T-helper 17 cell (primary cell): ENCODE results near the gene ATF5. TPM values are rescaled to one million over a fixed set of nuclear protein-coding genes. Genes with fewer than 3 reads are reported as not detected.

Experiments
- ATAC-seq: fragments of 150-1000 bp; cut with Tn5 transposase; 2 replicates; pipeline ENCODE4 v1.10.0; 2021; ENCODE audit warnings: mild to moderate bottlenecking, moderate library complexity
- DNase-seq, 3 donors: peaks; one replicate each; pipeline versions ENCODE4 v3.0.0 to v3.0.0-alpha.2; 2020 to 2021
- H3K9me3 ChIP-seq: one replicate; pipeline ENCODE4 v1.7.0; 2013; ENCODE audit warnings: low read length, mild to moderate bottlenecking; ENCODE audit not compliant: control insufficient read depth, poor library complexity, severe bottlenecking
- H3K27ac Mint-ChIP-seq: one replicate; pipeline ENCODE4 v1.8.0; 2022; ENCODE audit warnings: mild to moderate bottlenecking, moderate library complexity, mixed read lengths
- H3K27me3 Mint-ChIP-seq: one replicate; pipeline ENCODE4 v1.8.0; 2022; ENCODE audit warnings: mixed read lengths
- H3K36me3 Mint-ChIP-seq: one replicate; pipeline ENCODE4 v1.8.0; 2022; ENCODE audit warnings: low read depth, mixed read lengths
- H3K4me1 Mint-ChIP-seq: one replicate; pipeline ENCODE4 v1.8.0; 2022; ENCODE audit warnings: mild to moderate bottlenecking, mixed read lengths
- H3K4me3 Mint-ChIP-seq: one replicate; pipeline ENCODE4 v1.8.0; 2022; ENCODE audit warnings: mild to moderate bottlenecking, moderate library complexity, mixed read lengths
- total RNA-seq, 4 donors: library from RNA in 2 of 4; stranded (reverse) in 2 of 4; gene quantifications; one replicate each; pipeline ENCODE4 v1.2.3 and lab custom pipeline; 2022 to 2026

Gene ATF5
- total RNA-seq, 2 donors from 2014 or later, result 31.8 to 36.0 TPM

GRCh38 chr19:49907745-49908446 is 21.1 kb upstream of the ATF5 start:
- H3K36me3 Mint-ChIP-seq, result peaks cover 2% of the 10 kb centered on the region
- H3K9me3 ChIP-seq, result no peaks in the 10 kb centered on the region
- ATAC-seq (no peak), DNase-seq (no peak)
- no peak overlapping the region for H3K4me3 Mint-ChIP-seq
- no peak overlapping the region for H3K27ac Mint-ChIP-seq
- peaks cover 27% of the 10 kb centered on the region for H3K4me1 Mint-ChIP-seq
- H3K27me3 Mint-ChIP-seq, result no peaks in the 10 kb centered on the region

DNA sequence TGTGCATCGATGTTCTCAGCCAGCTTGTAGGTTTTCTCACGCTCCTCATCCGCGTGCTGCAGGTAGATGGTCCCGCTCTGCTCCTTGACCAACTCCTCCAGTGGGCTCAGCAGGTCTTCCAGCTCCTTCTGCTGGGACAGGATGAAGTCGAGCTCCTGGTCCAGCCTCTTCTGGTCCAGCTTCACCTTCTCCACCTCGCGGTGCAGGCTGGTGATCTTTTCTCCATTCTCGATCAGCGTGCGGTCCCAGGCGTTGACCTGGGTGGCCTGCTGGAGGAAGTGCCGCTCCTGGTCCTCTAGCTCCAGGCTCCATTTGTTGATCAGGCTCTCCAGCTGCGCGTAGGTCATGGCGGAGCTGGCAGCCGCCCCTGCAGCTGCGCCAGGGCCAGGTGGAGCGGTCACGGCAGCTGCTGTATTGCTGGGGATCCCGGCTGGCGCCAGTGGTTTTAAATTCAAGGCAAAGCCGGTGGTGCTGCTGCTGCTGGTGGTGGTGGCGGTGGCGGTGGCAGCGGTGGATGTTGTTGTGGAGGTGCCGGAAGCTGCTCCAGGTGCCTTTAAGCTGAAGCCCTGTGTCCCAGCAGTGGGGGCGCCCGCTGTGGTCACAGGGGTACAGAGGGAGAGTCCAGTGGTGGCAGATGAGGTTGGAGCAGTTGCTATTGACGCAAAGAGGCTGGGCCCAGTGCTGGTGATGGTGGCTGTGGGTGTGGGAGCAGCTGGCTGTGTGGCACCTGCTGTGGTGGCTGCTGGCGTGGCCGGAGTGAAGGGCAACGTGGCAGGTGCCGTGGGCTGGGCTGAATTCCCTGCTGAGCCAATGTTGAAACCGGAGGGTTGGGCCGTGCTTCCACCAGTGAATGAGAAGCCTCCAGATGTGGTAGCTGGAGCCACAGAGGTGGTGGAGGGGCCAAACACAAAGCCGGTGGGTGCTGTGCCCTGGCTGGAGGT is 20.3 kb upstream of the ATF5 start:
- Mint-ChIP-seq H3K4me3 (no peak overlapping the region), H3K27ac (peak overlapping the region; percentile 57), H3K4me1 (peaks cover 35% of the 10 kb centered on the region), H3K27me3 (no peaks in the 10 kb centered on the region), H3K36me3 (peaks cover 2% of the 10 kb centered on the region)
- no peaks in the 10 kb centered on the region for H3K9me3 ChIP-seq
- no peak for ATAC-seq
- no peak for DNase-seq

DNA sequence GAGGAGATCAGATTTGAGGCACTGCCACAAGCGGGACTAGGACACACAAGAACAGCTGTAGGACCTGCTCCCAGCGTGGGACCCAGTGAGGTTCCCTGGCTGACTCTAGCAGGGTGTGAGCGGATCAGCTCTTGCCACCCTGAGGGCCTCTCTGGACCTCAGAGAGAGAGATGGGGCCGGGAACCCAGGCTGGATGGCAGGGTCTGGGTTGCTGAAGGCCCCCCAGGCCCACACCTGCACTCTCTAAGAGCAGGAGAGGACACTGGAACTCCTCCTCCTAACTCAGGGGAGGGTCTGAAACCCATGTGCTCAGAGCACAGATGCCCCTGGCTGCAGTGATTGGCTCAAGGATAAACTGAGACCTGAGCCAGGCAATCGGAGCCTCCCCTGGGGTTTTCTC is 18.8 kb upstream of the ATF5 start:
- DNase-seq, result no peak
- H3K9me3 ChIP-seq, result no peaks in the 10 kb centered on the region
- Mint-ChIP-seq H3K4me3 (no peak overlapping the region), H3K27me3 (no peaks in the 10 kb centered on the region), H3K27ac (no peak overlapping the region), H3K4me1 (peaks cover 39% of the 10 kb centered on the region), H3K36me3 (peaks cover 2% of the 10 kb centered on the region)
- ATAC-seq, result no peak

GRCh38 chr19:49911381-49912145 is 17.4 kb upstream of the ATF5 start:
- no peaks in the 10 kb centered on the region for H3K27me3 Mint-ChIP-seq
- peak overlapping the region; percentile 78 for H3K4me3 Mint-ChIP-seq
- no peaks in the 10 kb centered on the region for H3K9me3 ChIP-seq
- H3K4me1 Mint-ChIP-seq, result peaks cover 40% of the 10 kb centered on the region
- H3K27ac Mint-ChIP-seq, result peak overlapping the region; percentile 97
- H3K36me3 Mint-ChIP-seq, result peaks cover 6% of the 10 kb centered on the region
- ATAC-seq (peak; percentile 80), DNase-seq (no peak)

GRCh38 chr19:49912965-49913685 is 15.9 kb upstream of the ATF5 start:
- no peak for ATAC-seq
- Mint-ChIP-seq H3K27ac (peak overlapping the region; percentile 97), H3K27me3 (no peaks in the 10 kb centered on the region), H3K4me3 (no peak overlapping the region), H3K4me1 (peaks cover 36% of the 10 kb centered on the region), H3K36me3 (peaks cover 6% of the 10 kb centered on the region)
- no peaks in the 10 kb centered on the region for H3K9me3 ChIP-seq
- DNase-seq, result no peak

DNA sequence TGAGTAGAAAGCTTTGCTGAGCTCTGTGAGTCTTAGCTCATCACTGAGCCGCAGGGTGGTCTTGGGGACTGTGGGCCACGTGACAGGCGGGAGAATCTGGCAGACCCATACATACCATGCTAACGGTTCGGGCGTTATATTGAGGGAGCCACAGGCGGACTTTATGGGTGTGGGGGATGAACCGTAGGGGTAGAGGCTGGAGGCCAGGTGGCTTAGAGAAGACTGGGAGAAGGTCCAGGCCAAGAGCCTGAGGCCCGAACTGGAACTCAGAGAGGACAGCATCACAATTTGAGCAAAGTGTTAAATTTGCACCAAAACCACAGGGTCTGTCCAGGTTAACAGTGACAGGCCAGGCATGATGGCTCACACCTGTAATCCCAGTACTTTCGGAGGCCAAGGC is 15.3 kb upstream of the ATF5 start:
- no peaks in the 10 kb centered on the region for H3K27me3 Mint-ChIP-seq

GRCh38 chr19:49915271-49915670 is 13.7 kb upstream of the ATF5 start:
- H3K9me3 ChIP-seq, result no peaks in the 10 kb centered on the region
- ATAC-seq (no peak), DNase-seq (no peak)
- H3K27me3 Mint-ChIP-seq, result no peaks in the 10 kb centered on the region
- peaks cover 6% of the 10 kb centered on the region for H3K36me3 Mint-ChIP-seq
- no peak overlapping the region for H3K4me3 Mint-ChIP-seq
- H3K27ac Mint-ChIP-seq, result peak overlapping the region; percentile 84
- peaks cover 40% of the 10 kb centered on the region for H3K4me1 Mint-ChIP-seq

More for the DNA sequence above, 15.3 kb upstream of the ATF5 start:
- Mint-ChIP-seq H3K27ac (peak overlapping the region; percentile 97), H3K4me3 (no peak overlapping the region), H3K36me3 (peaks cover 6% of the 10 kb centered on the region), H3K4me1 (peaks cover 35% of the 10 kb centered on the region)
- ATAC-seq (no peak), DNase-seq (no peak)
- H3K9me3 ChIP-seq, result no peaks in the 10 kb centered on the region

- H3K27ac Mint-ChIP-seq, result peak overlapping the region; percentile 67
- H3K36me3 Mint-ChIP-seq, result peaks cover 6% of the 10 kb centered on the region
Observed at GRCh38 chr19:49916839-49917733, 11.9 kb upstream of the ATF5 start.

DNA sequence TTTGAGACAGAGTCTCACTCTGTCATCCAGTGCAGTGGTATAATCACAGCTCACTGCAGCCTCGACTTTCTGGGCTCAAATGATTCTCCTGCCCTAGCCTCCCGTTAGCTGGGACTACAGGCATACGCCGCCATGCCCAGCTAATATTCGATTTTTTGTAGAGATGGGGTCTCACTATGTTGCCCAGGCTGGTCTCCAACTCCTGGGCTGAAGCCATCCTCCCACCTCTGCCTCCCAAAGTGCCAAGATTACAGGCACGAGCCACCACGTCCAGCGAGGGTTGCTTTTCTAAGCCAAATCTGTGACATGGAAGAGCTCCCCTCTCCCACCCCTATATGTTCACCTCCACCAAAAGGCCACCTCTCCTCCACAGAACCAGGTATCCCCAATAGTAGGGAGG is 10.9 kb upstream of the ATF5 start:
- ATAC-seq (no peak), DNase-seq (no peak)
- no peaks in the 10 kb centered on the region for H3K9me3 ChIP-seq
- no peak overlapping the region for H3K4me3 Mint-ChIP-seq
- no peaks in the 10 kb centered on the region for H3K27me3 Mint-ChIP-seq
- H3K4me1 Mint-ChIP-seq, result peaks cover 38% of the 10 kb centered on the region
- H3K36me3 Mint-ChIP-seq, result peaks cover 4% of the 10 kb centered on the region
- peak overlapping the region; percentile 78 for H3K27ac Mint-ChIP-seq

More at GRCh38 chr19:49916839-49917733, 11.9 kb upstream of the ATF5 start:
- DNase-seq (no peak), ATAC-seq (no peak)
- H3K4me3 Mint-ChIP-seq, result no peak overlapping the region
- H3K4me1 Mint-ChIP-seq, result peaks cover 39% of the 10 kb centered on the region
- H3K9me3 ChIP-seq, result no peaks in the 10 kb centered on the region
- H3K27me3 Mint-ChIP-seq, result no peaks in the 10 kb centered on the region

- Mint-ChIP-seq H3K27me3 (no peaks in the 10 kb centered on the region), H3K27ac (peak overlapping the region; percentile 90), H3K4me3 (peak overlapping the region; percentile 64), H3K36me3 (no peaks in the 10 kb centered on the region), H3K4me1 (peaks cover 30% of the 10 kb centered on the region)
- H3K9me3 ChIP-seq, result no peaks in the 10 kb centered on the region
- peak; percentile 64 for ATAC-seq
- DNase-seq, result no peak
Observed at GRCh38 chr19:49920624-49921363, 8.2 kb upstream of the ATF5 start.
